Activated B cell treated with CpG ODN at 0.5 μM for 24 hours (primary cell): ENCODE data around the gene TERF2IP. TPM values are rescaled to one million over a fixed set of nuclear protein-coding genes. Genes with fewer than 3 reads are reported as not detected.

Experiments used
- ATAC-seq: fragments of 200-7000 bp; cut with Tn5 transposase; one replicate; pipeline ENCODE4 v1.10.0; 2021; ENCODE audit warnings: low read depth, mild to moderate bottlenecking, moderate library complexity
- CTCF ChIA-PET: fragments of 350-600 bp; sonication (Branson Sonifier 250); formaldehyde crosslinking; loops from one replicate; lab custom pipeline; 2021; ENCODE audit warnings: antibody characterized with exemption; lab: Charles Lee
- POLR2A ChIA-PET: fragments of 350-600 bp; sonication (Branson Sonifier 250); formaldehyde crosslinking; loops from one replicate; lab custom pipeline; 2021; ENCODE audit warnings: antibody characterized with exemption; lab: Charles Lee
- DNase-seq: peaks from one replicate; pipeline ENCODE4 v3.0.0; 2022
- H3K27ac Mint-ChIP-seq: one replicate; pipeline ENCODE4 v1.8.0; 2020; ENCODE audit warnings: mixed read lengths
- H3K27me3 Mint-ChIP-seq: one replicate; pipeline ENCODE4 v1.8.0; 2021; ENCODE audit warnings: mixed read lengths
- H3K36me3 Mint-ChIP-seq: one replicate; pipeline ENCODE4 v1.8.0; 2021; ENCODE audit warnings: low read depth, mixed read lengths
- H3K4me1 Mint-ChIP-seq: one replicate; pipeline ENCODE4 v1.8.0; 2021; ENCODE audit warnings: mixed read lengths
- H3K4me3 Mint-ChIP-seq: one replicate; pipeline ENCODE4 v1.8.0; 2020; ENCODE audit warnings: mild to moderate bottlenecking, mixed read lengths
- H3K9me3 Mint-ChIP-seq: one replicate; pipeline ENCODE4 v1.8.0; 2020; ENCODE audit warnings: mixed read lengths
- CTCF ChIP-seq: fragments of 200-600 bp; IDR thresholded peaks from one replicate; pipeline ENCODE4 v1.8.0; 2022; ENCODE audit warnings: antibody characterized with exemption, mild to moderate bottlenecking
- intact Hi-C: fragments of 100-400 bp; cut with micrococcal nuclease; formaldehyde crosslinking; loops from one replicate; pipeline ENCODE4 v1.15.1; 2024
- total RNA-seq: library from RNA; stranded (reverse); gene quantifications from 2 replicates; pipeline ENCODE4 v1.2.3, GENCODE V29; 2022

TERF2IP gene
- total RNA-seq, 1 donor from 2014 or later = 52.7 TPM

- Mint-ChIP-seq H3K36me3 (peaks cover 70% of the 10 kb centered on the region), H3K27ac (no peak overlapping the region), H3K4me1 (no peaks in the 10 kb centered on the region), H3K9me3 (no peaks in the 10 kb centered on the region), H3K27me3 (no peaks in the 10 kb centered on the region), H3K4me3 (no peak overlapping the region)
- CTCF ChIA-PET = no interaction called here
- intact Hi-C loops = no loop called here
- ATAC-seq = no peak
- POLR2A ChIA-PET = no interaction called here
- no peak for DNase-seq
- TF ChIP-seq CTCF = no peak
These were observed 33.3 kb upstream of the TERF2IP start for GRCh38 chr16:75614066-75614897.

GRCh38 chr16:75615619-75616018 is 32.0 kb upstream of the TERF2IP start:
- peaks cover 4% of the 10 kb centered on the region for H3K4me1 Mint-ChIP-seq
- H3K4me3 Mint-ChIP-seq = no peak overlapping the region
- ATAC-seq = no peak
- no peak overlapping the region for H3K27ac Mint-ChIP-seq
- no peaks in the 10 kb centered on the region for H3K27me3 Mint-ChIP-seq
- H3K36me3 Mint-ChIP-seq = peaks cover 73% of the 10 kb centered on the region
- CTCF ChIA-PET = no interaction called here
- no peak for DNase-seq
- TF ChIP-seq CTCF = no peak
- no peaks in the 10 kb centered on the region for H3K9me3 Mint-ChIP-seq
- POLR2A ChIA-PET = no interaction called here
- intact Hi-C loops = no loop called here

- ATAC-seq = no peak
- no peak for DNase-seq
- peaks cover 73% of the 10 kb centered on the region for H3K36me3 Mint-ChIP-seq
- intact Hi-C loops = no loop called here
- no peaks in the 10 kb centered on the region for H3K9me3 Mint-ChIP-seq
- H3K4me3 Mint-ChIP-seq = no peak overlapping the region
- ChIA-PET CTCF (no interaction called here), POLR2A (no interaction called here)
- no peak for TF ChIP-seq CTCF
- peaks cover 8% of the 10 kb centered on the region for H3K4me1 Mint-ChIP-seq
- H3K27ac Mint-ChIP-seq = no peak overlapping the region
- H3K27me3 Mint-ChIP-seq = no peaks in the 10 kb centered on the region
These were observed 31.0 kb upstream of the TERF2IP start for GRCh38 chr16:75616521-75617010.

- no peak overlapping the region for H3K4me3 Mint-ChIP-seq
- H3K27me3 Mint-ChIP-seq = no peaks in the 10 kb centered on the region
- H3K27ac Mint-ChIP-seq = no peak overlapping the region
- no peak for TF ChIP-seq CTCF
- peaks cover 72% of the 10 kb centered on the region for H3K36me3 Mint-ChIP-seq
- ChIA-PET CTCF (no interaction called here), POLR2A (no interaction called here)
- DNase-seq (no peak), ATAC-seq (no peak)
- intact Hi-C loops = no loop called here
- no peaks in the 10 kb centered on the region for H3K9me3 Mint-ChIP-seq
- peaks cover 14% of the 10 kb centered on the region for H3K4me1 Mint-ChIP-seq
These were observed 30.5 kb upstream of the TERF2IP start for GRCh38 chr16:75617121-75617520.

- DNase-seq (no peak), ATAC-seq (no peak)
- no peaks in the 10 kb centered on the region for H3K27me3 Mint-ChIP-seq
- ChIA-PET CTCF (no interaction called here), POLR2A (no interaction called here)
- H3K9me3 Mint-ChIP-seq = no peaks in the 10 kb centered on the region
- peaks cover 61% of the 10 kb centered on the region for H3K36me3 Mint-ChIP-seq
- intact Hi-C loops = no loop called here
- H3K27ac Mint-ChIP-seq = no peak overlapping the region
- TF ChIP-seq CTCF = no peak
- no peak overlapping the region for H3K4me3 Mint-ChIP-seq
- H3K4me1 Mint-ChIP-seq = peaks cover 22% of the 10 kb centered on the region
These were observed 28.8 kb upstream of the TERF2IP start for GRCh38 chr16:75618780-75619179.
